HepG2 (cell line): ENCODE data around the gene ALDH3A2. TPM values are rescaled to one million over a fixed set of nuclear protein-coding genes. Genes with fewer than 3 reads are reported as not detected.
A peak's percentile ranks its signal among the peaks of the same experiment; 100 is the strongest.

Experiments
- BCL6 ChIP-seq: IDR thresholded peaks from 2 replicates; pipeline ENCODE4 v1.6.1; 2016; ENCODE audit warnings: missing genetic modification reagents, missing compliant biosample characterization
- FOXA3 ChIP-seq: IDR thresholded peaks from 2 replicates; pipeline ENCODE4 v1.6.1; 2016; ENCODE audit warnings: missing genetic modification reagents, missing compliant biosample characterization
- IRF2 ChIP-seq: IDR thresholded peaks from 2 replicates; pipeline ENCODE4 v1.6.1; 2018; ENCODE audit warnings: missing genetic modification reagents, missing compliant biosample characterization
- IRF9 ChIP-seq: sonication (generic); formaldehyde crosslinking; IDR thresholded peaks from 2 replicates; pipeline ENCODE4 v1.8.0; 2022; ENCODE audit warnings: missing genetic modification reagents, mild to moderate bottlenecking, borderline replicate concordance
- KLF12 ChIP-seq: sonication (generic); formaldehyde crosslinking; IDR thresholded peaks from 2 replicates; pipeline ENCODE4 v1.4.0; 2020; ENCODE audit warnings: missing genetic modification reagents, borderline replicate concordance
- MAZ ChIP-seq, 2 experiments: sonication (generic) in 1 of 2; formaldehyde crosslinking in 1 of 2; IDR thresholded peaks; 2 replicates each; pipeline versions ENCODE4 v1.5.0 to v1.6.1; 2012 to 2020; ENCODE audit warnings: low read depth in 2 of 2, mild to moderate bottlenecking in 2 of 2, borderline replicate concordance in 1 of 2, improper control_type of control experiment in 1 of 2, low read length in 1 of 2, missing genetic modification reagents in 1 of 2, moderate library complexity in 1 of 2
- MYPOP ChIP-seq: sonication (generic); formaldehyde crosslinking; IDR thresholded peaks from 2 replicates; pipeline ENCODE4 v1.8.1; 2023; ENCODE audit warnings: mild to moderate bottlenecking, moderate library complexity, missing genetic modification reagents
- NCOA2 ChIP-seq: sonication (generic); formaldehyde crosslinking; IDR thresholded peaks from 2 replicates; pipeline ENCODE4 v1.8.0; 2022; ENCODE audit warnings: inconsistent platforms
- NFIC ChIP-seq: IDR thresholded peaks from 2 replicates; pipeline ENCODE4 v1.6.1; 2012; ENCODE audit warnings: mild to moderate bottlenecking, low read length, inconsistent platforms
- PHF20 ChIP-seq: sonication (generic); formaldehyde crosslinking; IDR thresholded peaks from 2 replicates; pipeline ENCODE4 v1.5.0; 2020; ENCODE audit warnings: mild to moderate bottlenecking, missing genetic modification reagents
- PITX1 ChIP-seq: sonication (generic); formaldehyde crosslinking; IDR thresholded peaks from 2 replicates; pipeline ENCODE4 v1.5.1; 2020; ENCODE audit warnings: mild to moderate bottlenecking, missing genetic modification reagents
- REPIN1 ChIP-seq: sonication (generic); formaldehyde crosslinking; IDR thresholded peaks from 2 replicates; pipeline ENCODE4 v1.8.0; 2022; ENCODE audit warnings: missing genetic modification reagents, low read depth, mild to moderate bottlenecking, borderline replicate concordance
- TIGD3 ChIP-seq: sonication (generic); formaldehyde crosslinking; IDR thresholded peaks from 2 replicates; pipeline ENCODE4 v1.5.1; 2020; ENCODE audit warnings: mild to moderate bottlenecking, missing genetic modification reagents, borderline replicate concordance
- ZBTB14 ChIP-seq: sonication (generic); formaldehyde crosslinking; IDR thresholded peaks from 2 replicates; pipeline ENCODE4 v1.4.0; 2020; ENCODE audit warnings: missing genetic modification reagents
- ZBTB21 ChIP-seq: sonication (generic); formaldehyde crosslinking; IDR thresholded peaks from 2 replicates; pipeline ENCODE4 v1.4.0; 2020; ENCODE audit warnings: missing genetic modification reagents
- ZBTB34 ChIP-seq: sonication (generic); formaldehyde crosslinking; IDR thresholded peaks from 2 replicates; pipeline ENCODE4 v1.8.0; 2022; ENCODE audit warnings: mild to moderate bottlenecking, missing genetic modification reagents
- ZFP36L2 ChIP-seq: sonication (generic); formaldehyde crosslinking; IDR thresholded peaks from 2 replicates; pipeline ENCODE4 v1.4.0; 2020; ENCODE audit warnings: missing genetic modification reagents
- ZFY ChIP-seq: sonication (generic); formaldehyde crosslinking; IDR thresholded peaks from 2 replicates; pipeline ENCODE4 v1.4.0; 2020; ENCODE audit warnings: missing genetic modification reagents
- ZNF317 ChIP-seq: sonication (generic); formaldehyde crosslinking; IDR thresholded peaks from 2 replicates; pipeline ENCODE4 v1.5.0; 2020; ENCODE audit warnings: mild to moderate bottlenecking, missing genetic modification reagents
- ZNF547 ChIP-seq: sonication (generic); formaldehyde crosslinking; IDR thresholded peaks from 2 replicates; pipeline ENCODE4 v1.5.1; 2020; ENCODE audit warnings: mild to moderate bottlenecking, missing genetic modification reagents
- ZNF773 ChIP-seq: sonication (generic); formaldehyde crosslinking; IDR thresholded peaks from 2 replicates; pipeline ENCODE4 v1.4.0; 2020; ENCODE audit warnings: missing genetic modification reagents, borderline replicate concordance
- polyA plus RNA-seq, 8 experiments: library from polyadenylated mRNA; depleted of rRNA in 3 of 8; stranded (reverse) in 7 of 8; unstranded in 1 of 8; fragments of >200 nt; fragmentation: Illumina TruSeq in 4 of 8; extraction: Trizol in 4 of 8; gene quantifications; 2 replicates each; pipeline versions ENCODE4 v1.2.1 to v1.2.3, GENCODE V29; 2011 to 2016; ENCODE audit warnings: low read depth in 4 of 8, missing spikeins in 1 of 8, mixed read lengths in 1 of 8; ENCODE audit not compliant: insufficient read depth in 1 of 8
- total RNA-seq, 5 experiments: library from RNA; depleted of rRNA; stranded (reverse); fragments of >200 nt; fragmentation: Illumina TruSeq; extraction: Trizol; gene quantifications; 2 replicates each; pipeline ENCODE4 v1.2.3, GENCODE V29; 2016; ENCODE audit warnings: low read depth in 1 of 5

ALDH3A2 gene
- total and polyA plus RNA-seq, 2 of the 13 experiments (the other 11 are each of a cell fraction or from before 2014, with no cell fraction given): 80.8 to 180 TPM

GRCh38 chr17:19672009-19672750 is 23.6 kb downstream of the ALDH3A2 start (continued):
- TF ChIP-seq NCOA2 (CRISPR knock-in tag): peak; percentile 83; the same call in 1 of the 2 replicates
- TF ChIP-seq IRF2 (CRISPR knock-in tag): 0 out of 2 replicates have a peak, but pooled peaks have one; percentile 11
- TF ChIP-seq TIGD3 (CRISPR knock-in tag): no peak
- TF ChIP-seq PITX1 (CRISPR knock-in tag): 0 out of 2 replicates have a peak, but pooled peaks have one; percentile 21
- TF ChIP-seq ZFP36L2 (CRISPR knock-in tag): no peak
- TF ChIP-seq REPIN1: no peak
- TF ChIP-seq MAZ (IDR thresholded peaks at IDR 0.05; ENCODE audit: borderline replicate concordance, low read depth, low read length): no peak
- TF ChIP-seq MAZ (CRISPR knock-in tag; IDR thresholded peaks at IDR 0.05; ENCODE audit: low read depth): no peak
- no peak for TF ChIP-seq PHF20
- TF ChIP-seq ZFY (CRISPR knock-in tag): no peak
- TF ChIP-seq KLF12 (CRISPR knock-in tag): 0 out of 2 replicates have a peak, but pooled peaks have one; percentile 65
- no peak for TF ChIP-seq ZBTB21 (CRISPR knock-in tag)
- peak; percentile 59; the same call in 1 of the 2 replicates for TF ChIP-seq BCL6 (CRISPR knock-in tag)
- TF ChIP-seq MYPOP (CRISPR knock-in tag): no peak
- peak; percentile 63; the same call in 1 of the 2 replicates for TF ChIP-seq NFIC
- peak; percentile 60; the same call in 1 of the 2 replicates for TF ChIP-seq ZBTB34 (CRISPR knock-in tag)
- no peak for TF ChIP-seq ZNF547 (CRISPR knock-in tag)
- TF ChIP-seq ZBTB14 (CRISPR knock-in tag): no peak
- TF ChIP-seq ZNF773 (CRISPR knock-in tag): no peak
- TF ChIP-seq IRF9 (CRISPR knock-in tag): no peak
- peak; percentile 52; the same call in 1 of the 2 replicates for TF ChIP-seq FOXA3 (CRISPR knock-in tag)
- TF ChIP-seq ZNF317 (CRISPR knock-in tag): no peak
